Adrenal gland (tissue), 5 donors: ENCODE data around the gene RAP1GAP.

Experiments
- POLR2A ChIP-seq, 2 donors: fragments of 450-650 bp; IDR thresholded peaks; one replicate each; pipeline ENCODE4 v1.6.1; 2017; ENCODE audit warnings: antibody characterized with exemption in 2 of 2, mild to moderate bottlenecking in 2 of 2, moderate library complexity in 1 of 2
- TF ChIP-seq, protein P1 (sequence below), 6 experiments: fragments of 450-650 bp in 4 of 6; fragments of 200-600 bp in 2 of 6; sonication (generic) in 1 of 6; IDR thresholded peaks; 1 replicate in 5 of 6; 2 replicates in 1 of 6; pipeline versions ENCODE4 v1.5.1 to v1.8.0; 2016 to 2021; ENCODE audit warnings: antibody characterized with exemption in 6 of 6, mild to moderate bottlenecking in 2 of 6, moderate library complexity in 1 of 6
- donor health status: DM: no; HTN: no; CAD: no.

DNA sequence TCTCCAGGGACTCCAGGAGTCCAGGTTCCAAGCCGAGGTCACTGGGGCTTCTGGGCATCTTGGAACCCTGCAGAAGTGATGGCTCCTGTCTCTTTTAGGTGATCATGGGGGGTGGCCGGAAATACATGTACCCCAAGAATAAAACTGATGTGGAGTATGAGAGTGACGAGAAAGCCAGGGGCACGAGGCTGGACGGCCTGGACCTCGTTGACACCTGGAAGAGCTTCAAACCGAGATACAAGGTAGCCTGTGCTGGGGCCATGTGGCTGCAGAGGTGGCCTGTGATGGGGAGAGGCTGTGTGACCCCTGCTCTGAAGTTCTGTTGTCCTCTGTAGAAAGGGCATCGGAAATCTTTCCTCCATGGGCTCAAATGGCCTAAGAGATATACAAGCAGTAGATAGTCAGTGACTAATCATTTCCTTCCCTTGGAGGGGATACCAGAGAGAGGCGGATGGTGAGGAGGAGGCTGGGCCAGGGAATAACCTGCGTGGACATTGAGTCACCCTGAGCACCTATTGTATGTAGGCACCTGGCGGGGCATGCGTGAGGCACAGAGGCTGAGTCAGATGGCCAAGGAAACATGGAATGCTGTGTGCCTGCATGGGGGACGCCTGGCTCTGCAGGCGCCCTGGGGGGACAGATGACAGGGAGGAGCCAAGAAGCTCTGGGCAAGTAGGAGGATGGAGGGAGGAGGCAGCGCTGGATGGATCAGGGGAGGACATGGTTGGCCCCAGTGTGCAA, 101.0 kb downstream of the RAP1GAP start:
- no peak for TF ChIP-seq POLR2A (IDR thresholded peaks at IDR 0.05)
- TF ChIP-seq, protein P1, sequence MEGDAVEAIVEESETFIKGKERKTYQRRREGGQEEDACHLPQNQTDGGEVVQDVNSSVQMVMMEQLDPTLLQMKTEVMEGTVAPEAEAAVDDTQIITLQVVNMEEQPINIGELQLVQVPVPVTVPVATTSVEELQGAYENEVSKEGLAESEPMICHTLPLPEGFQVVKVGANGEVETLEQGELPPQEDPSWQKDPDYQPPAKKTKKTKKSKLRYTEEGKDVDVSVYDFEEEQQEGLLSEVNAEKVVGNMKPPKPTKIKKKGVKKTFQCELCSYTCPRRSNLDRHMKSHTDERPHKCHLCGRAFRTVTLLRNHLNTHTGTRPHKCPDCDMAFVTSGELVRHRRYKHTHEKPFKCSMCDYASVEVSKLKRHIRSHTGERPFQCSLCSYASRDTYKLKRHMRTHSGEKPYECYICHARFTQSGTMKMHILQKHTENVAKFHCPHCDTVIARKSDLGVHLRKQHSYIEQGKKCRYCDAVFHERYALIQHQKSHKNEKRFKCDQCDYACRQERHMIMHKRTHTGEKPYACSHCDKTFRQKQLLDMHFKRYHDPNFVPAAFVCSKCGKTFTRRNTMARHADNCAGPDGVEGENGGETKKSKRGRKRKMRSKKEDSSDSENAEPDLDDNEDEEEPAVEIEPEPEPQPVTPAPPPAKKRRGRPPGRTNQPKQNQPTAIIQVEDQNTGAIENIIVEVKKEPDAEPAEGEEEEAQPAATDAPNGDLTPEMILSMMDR (IDR thresholded peaks at IDR 0.05) = no peak
